Left colon (tissue), 2 donors: ENCODE measurements around the gene RAB9A. TPM values are rescaled to one million over a fixed set of nuclear protein-coding genes. Genes with fewer than 3 reads are reported as not detected.

Experiments used
- total RNA-seq, 2 donors: library from RNA; stranded (reverse); fragmentation: NEBNext Ultra II Directional; extraction: Animal tissue kit (Norgen Biotek cat#: 25700); gene quantifications; one replicate each; pipeline ENCODE4 v1.2.1, GENCODE V29; 2021
- donor health status: DM: no; HTN: no; CAD: no.
- donor health status: DM: yes; HTN: yes; CAD: no.

The RAB9A gene
- total RNA-seq, 2 donors from 2014 or later = 28.0 to 70.6 TPM

Other genes starting within 250 kb of the RAB9A start
- gene EGFL6, start 119.5 kb upstream of the RAB9A start, total RNA-seq = under 1 TPM in 1 of 2 donors, not detected in 1; 0.11 TPM
- 1 to 10 TPM; 2.2 to 4.3 TPM for gene TCEANC, start 36.0 kb upstream of the RAB9A start, total RNA-seq
- gene TRAPPC2, start 45.5 kb downstream of the RAB9A start, total RNA-seq = 10 to 100 TPM; 21.7 TPM
- gene OFD1, start 45.6 kb downstream of the RAB9A start, total RNA-seq = 10 to 100 TPM; 27.7 to 36.3 TPM
- gene GPM6B, start 128.0 kb downstream of the RAB9A start, total RNA-seq = 1 to 10 TPM; 1.9 to 9.3 TPM